ENCODE results near the gene MNAT1. TPM values are rescaled to one million over a fixed set of nuclear protein-coding genes. Genes with fewer than 3 reads are reported as not detected.

Gene MNAT1
- polyA plus RNA-seq, 1 of the 3 experiments (the other 2 are of a cell fraction): 38.9 TPM

DNA sequence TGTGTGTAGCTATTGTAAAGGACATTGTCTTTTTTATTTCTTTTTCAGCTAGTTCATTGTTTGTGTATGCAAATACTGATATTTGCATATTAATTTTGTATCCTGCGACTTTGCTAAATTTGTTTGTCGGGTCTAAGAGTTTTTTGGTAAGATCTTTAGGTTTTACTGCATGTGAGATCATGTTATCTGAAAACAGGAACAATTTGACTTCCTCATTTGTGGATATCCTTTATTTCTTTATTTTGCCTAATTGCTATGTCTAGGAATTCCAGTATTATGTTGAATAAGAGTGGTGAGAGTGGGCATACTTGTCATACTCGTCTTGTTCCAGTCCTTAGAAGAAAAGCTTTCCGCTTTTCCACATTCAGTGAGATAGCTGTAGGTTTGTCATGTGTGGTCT is 39.2 kb upstream of the MNAT1 start:
- no peak overlapping the region for H3K4me3 ChIP-seq (ENCODE audit: low read depth in 2 of 2, low read length in 1 of 2)
- POLR2A ChIA-PET: no interaction called here
- H2AFZ ChIP-seq (ENCODE audit: low read depth): no peak overlapping the region
- H4K20me1 ChIP-seq (ENCODE audit: insufficient read depth): no peaks in the 10 kb centered on the region
- H3K36me3 ChIP-seq (replicated peaks in 1 of 2; ENCODE audit: control insufficient read depth in 1 of 2, insufficient read depth in 2 of 2, low read length in 1 of 2): peaks cover 0 to 6% of the 10 kb centered on the region in 2 experiments
- WGBS (ENCODE audit: low lambda C conversion rate): 54% methylated on average over 4 of the region's 4 CpGs
- no peaks in the 10 kb centered on the region for H3F3A ChIP-seq (replicated peaks; ENCODE audit: insufficient read depth)
- H3K9ac ChIP-seq: no peak overlapping the region
- no peak overlapping the region for H3K27ac ChIP-seq (ENCODE audit: low read depth in 2 of 2, low read length in 1 of 2)
- no peaks in the 10 kb centered on the region for H3K27me3 ChIP-seq (ENCODE audit: insufficient read depth)
- TF ChIP-seq MEF2A (IDR thresholded peaks at IDR 0.05; ENCODE audit: borderline replicate concordance, low read depth): no peak
- TF ChIP-seq TEAD4 (IDR thresholded peaks at IDR 0.05; ENCODE audit: borderline replicate concordance, insufficient read depth): no peak
- no peak for TF ChIP-seq REST (IDR thresholded peaks at IDR 0.05; ENCODE audit: low read depth, low read length)
- no peak for TF ChIP-seq PBX3 (IDR thresholded peaks at IDR 0.05)
- TF ChIP-seq SIN3A (IDR thresholded peaks at IDR 0.05; ENCODE audit: borderline replicate concordance, low read depth, low read length): no peak
- TF ChIP-seq TCF12 (IDR thresholded peaks at IDR 0.05): no peak
- TF ChIP-seq EP300 (IDR thresholded peaks at IDR 0.05; ENCODE audit: borderline replicate concordance in 1 of 2, low read depth in 1 of 2, low read length in 1 of 2): no peak
- TF ChIP-seq FOSL2 (IDR thresholded peaks at IDR 0.05; ENCODE audit: borderline replicate concordance, low read depth): no peak
- TF ChIP-seq NFIC (IDR thresholded peaks at IDR 0.05; ENCODE audit: borderline replicate concordance): no peak
- TF ChIP-seq EZH2phosphoT487 (IDR thresholded peaks at IDR 0.05; ENCODE audit: borderline replicate concordance, low read depth): no peak
- TF ChIP-seq NRF1 (IDR thresholded peaks at IDR 0.05; ENCODE audit: low read depth, low read length): no peak
- TF ChIP-seq RAD21 (IDR thresholded peaks at IDR 0.05; ENCODE audit: low read length): no peak
- no peak for TF ChIP-seq FOXJ3 (CRISPR knock-in tag; IDR thresholded peaks at IDR 0.05)
- CTCF ChIA-PET: interaction anchor here (0.9 kb wide), 2 partner anchors 18 to 23 kb away, joined by 3 read pairs; no protein-coding TSS in a partner anchor
- DNase-seq: no peak
- H3K9me2 ChIP-seq: no peaks in the 10 kb centered on the region
- H3K4me1 ChIP-seq (ENCODE audit: control insufficient read depth in 1 of 2, insufficient read depth in 2 of 2, low read depth in 1 of 2, low read length in 1 of 2): no peaks in the 10 kb centered on the region
- no peaks in the 10 kb centered on the region for H3K79me2 ChIP-seq (ENCODE audit: insufficient read depth)
- H3K4me2 ChIP-seq: no peak overlapping the region
- H3K9me3 ChIP-seq: peaks cover under 1% of the 10 kb centered on the region; the same call in 1 of the 2 replicates

DNA sequence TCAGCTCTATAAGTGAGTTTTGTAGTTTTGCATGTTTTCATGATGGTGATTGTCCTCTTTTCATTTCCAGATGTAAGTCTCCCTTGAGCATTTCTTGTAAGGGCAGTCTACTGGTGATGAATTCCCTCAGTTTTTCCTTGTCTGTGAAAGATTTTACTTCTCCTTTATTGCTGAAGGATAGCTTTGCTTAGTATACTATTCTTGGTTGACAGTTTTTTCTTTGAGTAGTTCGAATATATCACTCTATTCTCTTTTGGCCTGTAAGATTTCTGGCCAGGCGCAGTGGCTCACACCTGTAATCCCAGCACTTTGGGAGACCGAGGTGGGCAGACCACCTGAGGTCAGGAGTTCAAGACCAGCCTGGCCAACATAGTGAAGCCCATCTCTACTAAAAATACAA is 34.0 kb upstream of the MNAT1 start:
- H3K4me1 ChIP-seq (ENCODE audit: control insufficient read depth in 1 of 2, insufficient read depth in 2 of 2, low read depth in 1 of 2, low read length in 1 of 2): no peaks in the 10 kb centered on the region
- no peak for DNase-seq
- POLR2A ChIA-PET: no interaction called here
- H3K9ac ChIP-seq: no peak overlapping the region
- 36% methylated on average over 3 of the region's 3 CpGs for WGBS (ENCODE audit: low lambda C conversion rate)
- H3K79me2 ChIP-seq (ENCODE audit: insufficient read depth): no peaks in the 10 kb centered on the region
- H3K9me3 ChIP-seq: peaks cover 3% of the 10 kb centered on the region; the same call in 1 of the 2 replicates
- no peaks in the 10 kb centered on the region for H3K27me3 ChIP-seq (ENCODE audit: insufficient read depth)
- no peak overlapping the region for H3K27ac ChIP-seq (ENCODE audit: low read depth in 2 of 2, low read length in 1 of 2)
- H3F3A ChIP-seq (replicated peaks; ENCODE audit: insufficient read depth): no peaks in the 10 kb centered on the region
- CTCF ChIA-PET: no interaction called here
- H3K4me2 ChIP-seq: no peak overlapping the region
- no peak for TF ChIP-seq GATA2 (CRISPR knock-in tag; IDR thresholded peaks at IDR 0.05)
- TF ChIP-seq JUND (IDR thresholded peaks at IDR 0.05): no peak
- no peak for TF ChIP-seq IRF3 (IDR thresholded peaks at IDR 0.05; ENCODE audit: low read depth, low read length)
- no peak for TF ChIP-seq SMC3 (IDR thresholded peaks at IDR 0.05; ENCODE audit: low read depth, low read length)
- no peak for TF ChIP-seq TAF1 (IDR thresholded peaks at IDR 0.05; ENCODE audit: borderline replicate concordance, low read depth, low read length)
- no peak for TF ChIP-seq FOXJ3 (CRISPR knock-in tag; IDR thresholded peaks at IDR 0.05)
- no peak for TF ChIP-seq FOXM1 (IDR thresholded peaks at IDR 0.05; ENCODE audit: low read depth)
- no peak for TF ChIP-seq SIN3A (IDR thresholded peaks at IDR 0.05; ENCODE audit: borderline replicate concordance, low read depth, low read length)
- TF ChIP-seq, protein P1, sequence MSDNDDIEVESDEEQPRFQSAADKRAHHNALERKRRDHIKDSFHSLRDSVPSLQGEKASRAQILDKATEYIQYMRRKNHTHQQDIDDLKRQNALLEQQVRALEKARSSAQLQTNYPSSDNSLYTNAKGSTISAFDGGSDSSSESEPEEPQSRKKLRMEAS (IDR thresholded peaks at IDR 0.05; ENCODE audit: low read depth): no peak
- no peak overlapping the region for H2AFZ ChIP-seq (ENCODE audit: low read depth)
- no peaks in the 10 kb centered on the region for H4K20me1 ChIP-seq (ENCODE audit: insufficient read depth)
- no peaks in the 10 kb centered on the region for H3K9me2 ChIP-seq
- peaks cover 0 to 8% of the 10 kb centered on the region in 2 experiments for H3K36me3 ChIP-seq (replicated peaks in 1 of 2; ENCODE audit: control insufficient read depth in 1 of 2, insufficient read depth in 2 of 2, low read length in 1 of 2)
- H3K4me3 ChIP-seq (ENCODE audit: low read depth in 2 of 2, low read length in 1 of 2): no peak overlapping the region
